Left hindlimb (tissue), 1 donor: Measurements from ENCODE around the gene TMPRSS11A.

Source experiments
- DNase-seq: peaks from one replicate; pipeline ENCODE4 v3.0.0-alpha.2; 2018

The TMPRSS11A gene

DNA sequence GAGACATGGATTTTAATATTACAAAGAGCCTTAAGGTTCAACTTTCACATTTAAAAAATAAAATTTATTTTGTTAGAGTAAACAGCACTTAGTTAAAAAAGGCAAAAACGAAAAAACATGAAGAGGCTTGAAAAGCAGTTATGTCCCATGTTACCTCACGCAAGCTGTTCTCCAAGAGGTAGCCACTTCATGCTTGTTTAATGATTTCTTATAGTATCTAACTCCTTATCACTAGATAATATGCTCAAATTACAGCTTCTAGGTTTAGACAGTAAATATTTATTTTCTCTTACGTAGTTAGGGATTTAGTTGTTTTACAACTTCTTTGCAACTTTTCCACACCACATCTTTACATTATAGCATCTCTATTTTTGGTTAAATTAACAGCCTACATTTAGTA is 51.7 kb downstream of the TMPRSS11A start:
- no peak for DNase-seq

- no peak for DNase-seq
Observed at GRCh38 chr4:67911141-67911540, 52.2 kb downstream of the TMPRSS11A start.

GRCh38 chr4:67910585-67910905 is 52.7 kb downstream of the TMPRSS11A start:
- DNase-seq, result no peak

DNA sequence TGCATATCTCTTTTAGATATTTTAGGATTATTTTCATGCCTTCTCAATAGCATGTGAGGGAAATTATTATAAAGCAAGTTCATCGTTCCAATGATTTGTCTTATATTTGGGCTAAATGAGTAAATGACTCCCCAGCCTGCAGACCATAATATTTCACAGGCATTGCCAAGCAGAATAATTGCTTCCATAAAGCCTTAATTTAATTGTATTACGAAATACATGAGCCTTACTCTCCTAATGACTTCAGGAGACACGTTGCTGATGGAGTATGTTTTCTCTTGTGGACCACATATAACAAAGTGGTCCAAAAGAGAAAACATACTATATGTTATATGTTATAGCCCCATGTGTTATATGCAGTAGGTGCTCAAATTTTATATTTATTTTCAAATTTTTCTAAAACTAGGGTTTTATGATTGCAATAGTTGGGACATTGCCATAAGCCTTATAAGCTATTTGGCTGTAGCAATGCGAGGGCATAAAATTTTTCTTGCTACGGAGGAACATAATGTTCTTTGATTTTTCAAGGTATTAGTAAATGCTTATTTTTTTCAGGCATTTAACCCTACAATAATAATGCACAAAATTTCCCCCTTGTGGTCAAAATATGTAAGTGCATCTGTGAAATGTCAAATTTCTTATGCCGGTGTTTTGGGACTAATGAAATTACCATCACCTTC is 53.2 kb downstream of the TMPRSS11A start:
- DNase-seq, result no peak

DNA sequence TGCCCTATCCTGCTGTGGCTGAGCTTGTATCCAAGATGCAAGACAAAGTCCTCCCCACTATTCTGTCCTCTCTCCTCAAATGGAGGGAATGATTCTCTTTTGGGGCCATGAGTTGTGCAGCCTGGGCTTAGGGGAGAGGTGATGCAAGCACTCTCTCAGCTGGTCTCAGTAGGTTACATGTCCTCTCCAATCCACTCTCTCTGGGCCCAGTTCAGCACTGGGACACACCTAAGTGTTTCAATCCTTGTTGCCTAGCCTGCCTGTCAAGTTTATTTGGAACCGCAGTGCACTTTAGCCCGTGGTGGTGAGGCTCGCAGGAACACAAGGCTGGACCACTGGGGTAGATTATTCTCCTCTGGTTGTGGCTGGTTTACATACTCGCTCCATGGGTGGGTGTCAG is 55.6 kb downstream of the TMPRSS11A start:
- no peak for DNase-seq

GRCh38 chr4:67899096-67899495 is 64.2 kb downstream of the TMPRSS11A start:
- no peak for DNase-seq

GRCh38 chr4:67897686-67898085 is 65.6 kb downstream of the TMPRSS11A start:
- no peak for DNase-seq

DNA sequence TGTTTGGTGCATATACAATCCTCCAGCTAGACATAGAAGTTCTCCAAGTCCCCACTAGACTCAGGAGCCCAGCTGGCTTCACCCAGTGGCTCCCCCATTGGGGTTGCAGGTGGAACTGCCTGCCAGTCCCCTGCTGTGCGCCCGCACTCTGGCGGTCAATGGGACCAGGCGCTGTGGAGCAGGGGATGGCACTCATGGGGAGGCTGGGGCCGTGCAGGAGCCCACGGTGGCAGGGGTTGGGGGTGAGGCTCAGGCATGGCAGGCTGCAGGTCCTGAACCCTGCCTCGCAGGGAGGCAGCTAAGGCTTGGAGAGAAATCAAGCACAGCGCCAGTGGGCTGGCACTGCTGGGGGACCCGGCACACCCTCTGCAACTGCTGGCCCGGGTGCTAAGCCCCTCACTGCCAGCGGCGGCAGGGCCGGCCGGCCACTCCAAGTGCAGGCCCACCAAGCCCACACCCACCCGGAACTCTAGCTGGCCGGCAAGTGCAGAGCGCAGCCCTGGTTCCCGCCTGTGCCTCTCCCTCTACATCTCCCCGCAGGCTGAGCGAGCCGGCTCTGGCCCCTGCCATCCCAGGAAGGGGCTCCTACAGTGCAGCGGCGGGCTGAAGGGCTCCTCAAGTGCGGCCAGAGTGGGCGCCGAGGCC is 66.8 kb downstream of the TMPRSS11A start:
- DNase-seq, result no peak

- DNase-seq, result no peak
Observed at GRCh38 chr4:67894659-67895058, 68.6 kb downstream of the TMPRSS11A start.

GRCh38 chr4:67892905-67893304 is 70.4 kb downstream of the TMPRSS11A start:
- DNase-seq, result no peak

DNA sequence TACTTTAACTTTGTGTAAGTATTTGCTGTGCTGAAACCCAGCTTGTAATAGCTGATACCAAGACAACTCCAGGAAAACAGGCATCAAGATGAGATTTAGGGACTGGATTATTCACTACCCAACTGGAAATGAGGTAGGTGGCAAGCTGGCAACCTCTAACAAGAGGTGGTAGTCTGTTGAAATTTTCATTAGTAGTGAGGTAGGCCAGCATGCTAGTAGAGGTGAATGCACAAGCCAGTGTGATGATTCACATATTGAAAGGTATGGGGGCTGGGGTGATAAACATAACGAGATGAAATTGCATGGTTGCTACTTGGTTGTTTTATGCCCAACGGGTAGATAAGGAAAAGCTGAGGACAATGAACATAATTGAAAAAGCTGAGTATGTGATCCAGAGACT is 71.0 kb downstream of the TMPRSS11A start:
- DNase-seq, result no peak

DNA sequence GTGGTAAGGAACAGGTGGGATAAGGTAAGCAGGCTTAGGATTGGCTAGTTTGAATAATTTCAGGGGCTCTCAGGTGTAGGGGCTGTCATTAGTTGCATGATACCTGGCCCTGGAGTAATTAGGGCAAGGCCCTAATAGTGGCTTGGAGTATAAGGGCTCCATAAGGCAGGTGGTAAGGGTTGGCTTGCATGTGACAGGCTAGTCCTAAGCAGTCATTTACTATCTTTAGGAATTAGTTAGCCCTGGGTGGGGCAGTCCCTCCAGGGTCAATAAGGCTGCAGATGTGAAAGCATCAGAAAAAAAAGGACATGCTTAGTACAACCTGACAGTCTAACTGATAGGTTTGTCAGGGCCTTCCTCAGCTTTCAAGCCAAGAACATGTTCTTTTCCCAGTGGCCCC is 71.6 kb downstream of the TMPRSS11A start:
- DNase-seq, result no peak

DNA sequence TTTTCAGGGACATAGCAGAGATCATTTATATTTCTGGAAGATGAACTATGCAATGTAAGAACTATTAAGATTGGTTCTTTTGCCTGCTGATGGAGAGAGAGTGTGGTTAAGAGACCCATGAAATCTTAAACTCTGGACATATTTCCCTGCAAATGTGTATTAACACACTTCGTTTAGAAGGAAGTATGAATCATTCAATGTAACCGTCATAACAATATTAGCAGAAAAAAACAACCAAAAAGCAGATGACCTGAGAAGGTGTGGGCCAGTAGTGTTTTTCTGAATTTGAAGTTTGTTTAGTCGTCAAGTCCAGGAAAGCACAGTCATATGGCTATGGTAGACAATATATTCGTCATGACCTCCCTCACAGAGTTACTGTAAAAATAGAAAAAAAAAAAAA is 77.0 kb downstream of the TMPRSS11A start:
- DNase-seq, result no peak

DNA sequence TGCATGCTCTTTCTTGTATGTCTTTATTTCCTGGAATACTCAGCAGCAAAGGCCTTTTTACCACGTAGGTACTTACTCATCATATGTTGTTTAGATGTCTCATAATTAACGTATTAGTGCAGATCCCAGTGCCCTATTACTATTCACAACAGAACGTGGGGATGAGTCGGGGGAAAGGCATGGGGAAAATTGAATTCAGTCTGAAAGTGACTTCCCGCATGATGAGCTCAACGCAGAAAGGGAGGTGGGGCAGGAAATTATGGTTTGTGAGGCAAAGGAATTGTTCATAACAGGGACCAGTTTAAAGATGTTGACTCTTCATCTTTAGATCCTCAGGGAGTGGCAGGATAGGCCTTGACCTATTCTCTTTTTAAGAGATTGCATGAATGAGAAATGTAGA is 77.5 kb downstream of the TMPRSS11A start:
- DNase-seq, result no peak

- no peak for DNase-seq
Observed at GRCh38 chr4:67884701-67885100, 78.6 kb downstream of the TMPRSS11A start.

DNA sequence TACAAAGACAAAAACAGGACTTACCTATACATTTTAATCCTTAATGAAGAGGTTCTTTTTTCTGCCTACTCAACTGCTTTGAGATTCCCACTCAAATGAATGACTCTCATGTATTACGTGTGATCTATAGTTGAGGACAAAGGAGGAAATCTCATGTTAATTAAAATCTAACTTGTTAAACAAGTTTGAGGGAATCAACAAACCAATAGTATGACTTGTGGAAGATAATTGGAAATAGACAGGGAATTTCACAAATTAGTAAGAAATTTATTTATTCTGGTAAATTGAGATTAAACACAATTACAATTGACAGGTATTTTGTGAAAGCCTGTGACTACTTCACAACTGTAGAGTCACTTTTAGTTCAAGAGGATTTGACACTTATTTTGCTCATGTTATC is 79.4 kb downstream of the TMPRSS11A start, which contains the start of gene TMPRSS11D:
TSS of gene TMPRSS11D (minus strand) at position 101 of the 400 bp plus-strand sequence. CDS start at position 32, 69 bp downstream.
- no peak for DNase-seq

- no peak for DNase-seq
Observed at GRCh38 chr4:67883458-67883857, 79.8 kb downstream of the TMPRSS11A start.

- DNase-seq, result peak; percentile 56
Observed at GRCh38 chr4:67880866-67881610, 82.3 kb downstream of the TMPRSS11A start.

GRCh38 chr4:67879486-67879885 is 83.8 kb downstream of the TMPRSS11A start:
- no peak for DNase-seq

DNA sequence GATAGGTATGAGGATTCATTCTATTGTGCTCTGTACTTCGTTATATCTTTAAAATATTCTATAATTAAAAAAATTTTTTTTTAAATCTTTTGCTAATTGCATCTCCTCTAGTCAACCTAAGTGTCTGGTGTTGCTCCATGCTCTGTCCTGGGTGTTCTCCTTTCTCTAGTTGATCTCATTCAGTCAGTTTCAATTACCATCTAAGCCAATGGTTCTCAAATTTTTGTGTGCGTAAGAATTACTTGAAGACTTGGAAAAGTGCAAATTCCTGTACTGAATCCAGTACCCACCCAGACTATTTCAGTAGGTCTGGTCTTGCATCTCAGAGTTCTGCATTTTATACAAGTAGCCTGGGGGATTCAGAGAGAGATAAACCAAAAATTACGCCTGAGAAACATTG is 86.2 kb downstream of the TMPRSS11A start:
- no peak for DNase-seq

DNA sequence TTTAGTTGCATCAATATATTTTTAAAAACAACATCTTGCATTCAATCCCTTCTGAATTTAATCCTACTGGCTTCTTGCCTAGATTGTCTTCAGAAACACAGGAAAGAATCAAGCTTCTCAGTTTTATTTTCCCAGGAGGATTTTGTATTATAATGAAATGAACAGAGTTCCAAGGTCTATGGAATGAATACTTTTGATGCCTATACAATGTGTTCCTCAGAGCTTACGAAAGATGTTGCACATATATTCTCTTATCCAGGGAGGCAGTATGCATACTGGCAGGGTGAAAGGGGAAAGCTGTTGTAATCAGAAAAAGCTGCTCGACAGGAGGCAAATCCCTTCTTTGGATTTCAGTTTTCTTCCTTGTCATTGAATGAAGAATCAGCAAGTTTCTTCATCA is 88.3 kb downstream of the TMPRSS11A start:
- peak; percentile 19 for DNase-seq

- no peak for DNase-seq
Observed at GRCh38 chr4:67873116-67873515, 90.2 kb downstream of the TMPRSS11A start.

GRCh38 chr4:67871867-67872266 is 91.4 kb downstream of the TMPRSS11A start:
- no peak for DNase-seq

DNA sequence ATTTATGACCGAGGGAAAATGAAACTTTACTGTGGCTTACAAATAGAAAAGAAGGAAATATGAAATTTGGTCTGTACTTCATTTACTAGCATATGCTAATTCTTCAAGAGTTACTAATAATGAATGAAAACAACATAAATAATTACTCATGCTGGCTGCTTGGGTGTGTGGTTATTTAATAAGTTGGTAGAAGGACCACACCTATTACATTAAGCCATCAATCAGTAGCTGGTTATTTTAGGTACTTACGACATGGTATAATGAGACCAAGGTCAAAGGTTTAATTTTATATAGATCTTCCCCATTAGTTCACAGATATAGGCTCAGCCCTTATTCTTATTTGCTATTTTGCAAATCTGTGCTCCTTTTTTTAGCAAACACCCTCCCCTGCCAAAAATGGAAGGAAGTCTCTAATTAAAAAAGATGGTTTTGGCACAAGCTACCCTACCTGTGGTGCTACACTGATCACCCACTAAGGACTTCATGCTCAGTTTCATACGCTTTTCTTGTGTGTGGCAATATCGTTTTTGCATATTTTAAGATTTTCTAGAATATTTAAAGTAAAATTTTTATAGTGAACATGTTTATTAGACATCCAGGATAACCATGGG is 93.6 kb downstream of the TMPRSS11A start:
- no peak for DNase-seq
